ENCODE data around the gene CLEC4M.

CLEC4M gene

DNA sequence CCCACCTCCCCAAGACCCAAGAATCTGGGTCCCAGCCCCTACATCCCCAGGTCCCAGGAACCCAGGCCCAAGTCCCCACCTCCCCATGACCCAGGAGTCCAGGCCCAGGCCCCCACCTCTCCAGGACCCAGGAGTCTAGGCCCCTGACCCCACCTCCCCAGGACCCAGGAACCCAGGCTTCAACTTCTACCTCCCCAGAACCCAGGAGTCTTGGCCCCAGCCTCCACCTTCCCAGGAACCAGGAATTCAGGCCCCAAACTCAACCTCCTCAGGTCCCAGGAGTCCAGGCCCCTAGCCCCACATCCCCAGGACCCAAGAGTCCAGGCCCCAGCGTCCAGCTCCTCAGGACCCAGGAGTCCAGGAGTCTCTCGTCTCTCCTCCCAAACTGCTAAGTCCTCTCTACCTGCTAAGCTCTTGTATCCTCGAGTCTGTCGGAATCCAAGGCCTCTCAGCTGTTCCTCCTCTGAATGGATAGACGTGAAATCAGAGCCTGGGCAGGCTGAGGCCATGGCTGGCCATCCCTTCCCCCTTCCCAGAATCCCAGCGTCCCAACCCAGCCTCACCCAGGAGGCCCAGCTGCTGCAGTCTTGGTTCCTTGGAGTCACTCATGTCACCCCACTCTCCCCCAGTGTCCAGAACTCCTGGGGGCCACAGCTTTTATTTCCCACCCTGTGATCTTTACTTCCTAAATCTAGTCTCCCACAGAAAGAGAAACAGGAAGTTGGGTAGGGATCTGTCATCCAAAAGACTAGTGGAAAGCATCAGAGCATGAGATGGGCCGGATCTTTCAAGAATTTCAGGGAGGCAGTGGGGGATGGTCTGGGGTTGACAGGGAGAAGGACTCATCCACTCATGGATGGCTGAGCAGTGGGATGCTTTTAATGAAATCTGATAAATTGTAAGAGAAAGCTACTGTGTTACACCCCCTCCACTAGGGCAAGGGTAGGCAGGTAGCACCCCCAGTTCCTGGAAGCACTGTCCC is 15.8 kb upstream of the CLEC4M start, which contains the start of gene CD209:
Gene CD209 (minus strand): TSS at position 632 of the 982 bp plus-strand sequence. CDS start 23 bp downstream, at position 609.
- H3K27ac ChIP-seq: no peak within 1 kb of the TSS
- no peak for TF ChIP-seq ZFX (IDR thresholded peaks at IDR 0.05)
- TF ChIP-seq, protein P1, sequence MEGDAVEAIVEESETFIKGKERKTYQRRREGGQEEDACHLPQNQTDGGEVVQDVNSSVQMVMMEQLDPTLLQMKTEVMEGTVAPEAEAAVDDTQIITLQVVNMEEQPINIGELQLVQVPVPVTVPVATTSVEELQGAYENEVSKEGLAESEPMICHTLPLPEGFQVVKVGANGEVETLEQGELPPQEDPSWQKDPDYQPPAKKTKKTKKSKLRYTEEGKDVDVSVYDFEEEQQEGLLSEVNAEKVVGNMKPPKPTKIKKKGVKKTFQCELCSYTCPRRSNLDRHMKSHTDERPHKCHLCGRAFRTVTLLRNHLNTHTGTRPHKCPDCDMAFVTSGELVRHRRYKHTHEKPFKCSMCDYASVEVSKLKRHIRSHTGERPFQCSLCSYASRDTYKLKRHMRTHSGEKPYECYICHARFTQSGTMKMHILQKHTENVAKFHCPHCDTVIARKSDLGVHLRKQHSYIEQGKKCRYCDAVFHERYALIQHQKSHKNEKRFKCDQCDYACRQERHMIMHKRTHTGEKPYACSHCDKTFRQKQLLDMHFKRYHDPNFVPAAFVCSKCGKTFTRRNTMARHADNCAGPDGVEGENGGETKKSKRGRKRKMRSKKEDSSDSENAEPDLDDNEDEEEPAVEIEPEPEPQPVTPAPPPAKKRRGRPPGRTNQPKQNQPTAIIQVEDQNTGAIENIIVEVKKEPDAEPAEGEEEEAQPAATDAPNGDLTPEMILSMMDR (conservative IDR thresholded peaks at IDR 0.05): no peak

DNA sequence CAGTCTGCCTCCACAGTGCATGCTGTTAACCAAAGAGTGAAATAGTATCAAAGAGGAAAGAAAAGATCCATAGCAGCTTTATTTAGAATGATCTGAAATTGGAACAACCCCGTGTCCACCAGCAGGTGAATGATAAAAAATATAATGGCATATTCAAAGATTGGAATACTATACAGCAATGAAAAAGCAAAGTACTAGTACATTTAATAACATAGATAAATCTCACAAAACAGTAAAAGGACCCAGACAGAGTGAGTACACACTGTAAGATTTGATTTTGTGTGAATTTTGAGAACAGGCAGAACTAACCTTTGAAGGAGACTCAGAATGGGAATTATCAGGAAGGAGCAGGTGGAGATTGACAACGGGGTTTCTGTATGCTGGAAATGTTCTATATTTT is 14.9 kb upstream of the CLEC4M start:
- TF ChIP-seq, protein P1 (conservative IDR thresholded peaks at IDR 0.05): no peak
- TF ChIP-seq ZFX (IDR thresholded peaks at IDR 0.05): no peak
- no peak overlapping the region for H3K27ac ChIP-seq

DNA sequence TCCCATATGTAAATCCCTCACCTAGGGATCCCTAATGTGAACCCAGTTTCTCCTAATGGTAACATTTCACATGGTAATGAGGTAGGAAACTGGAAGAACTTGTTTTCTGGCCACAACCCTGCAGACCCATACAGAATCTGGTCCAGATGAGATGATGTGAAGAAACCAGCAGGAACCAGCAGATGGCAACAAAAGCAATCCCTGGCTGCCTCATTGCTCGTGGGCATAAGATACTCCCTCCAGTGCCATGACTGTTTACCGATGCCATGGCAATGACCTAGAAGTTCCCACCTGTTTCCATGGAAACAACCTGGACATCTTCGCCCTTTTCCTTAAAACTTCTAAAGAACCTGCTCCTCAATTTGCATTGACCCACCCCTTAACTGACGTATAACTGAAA is 14.3 kb upstream of the CLEC4M start:
- TF ChIP-seq ZFX (IDR thresholded peaks at IDR 0.05): no peak
- TF ChIP-seq, protein P1 (conservative IDR thresholded peaks at IDR 0.05): peak; percentile 53
- no peak overlapping the region for H3K27ac ChIP-seq

DNA sequence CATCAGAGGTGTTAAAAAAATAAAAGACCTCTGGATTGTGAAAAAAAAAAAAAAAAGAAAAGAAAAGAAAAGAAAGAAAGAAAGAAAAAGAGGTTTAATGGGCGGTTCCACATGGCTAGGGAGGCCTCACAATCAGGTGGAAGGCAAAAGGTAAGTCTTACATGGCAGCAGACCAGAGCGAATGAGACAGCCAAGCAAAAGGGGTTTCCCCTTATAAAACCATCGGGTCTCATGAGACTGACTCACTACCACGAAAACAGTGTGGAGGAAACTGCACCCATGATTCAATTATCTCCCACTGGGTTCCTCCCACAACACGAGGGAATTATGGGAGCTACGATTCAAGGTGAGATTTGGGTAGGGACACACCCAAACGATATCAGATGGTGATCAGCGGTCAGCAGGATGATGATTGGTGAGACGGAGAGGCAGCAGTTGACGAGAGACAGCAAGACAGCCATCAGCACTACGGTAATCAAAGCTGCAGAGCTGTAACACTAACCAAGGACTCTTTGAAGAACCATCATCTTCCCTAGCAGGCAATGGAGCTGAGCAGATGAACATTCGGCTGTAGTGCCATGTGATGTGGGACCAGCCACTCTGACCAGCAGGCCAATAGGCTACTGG is 11.8 kb upstream of the CLEC4M start:
- TF ChIP-seq, protein P1 (conservative IDR thresholded peaks at IDR 0.05): no peak
- TF ChIP-seq ZFX (IDR thresholded peaks at IDR 0.05): no peak
- H3K27ac ChIP-seq: no peak overlapping the region

GRCh38 chr19:7756258-7756657 is 6.8 kb upstream of the CLEC4M start:
- H3K27ac ChIP-seq: no peak overlapping the region
- TF ChIP-seq ZFX (IDR thresholded peaks at IDR 0.05): no peak
- TF ChIP-seq, protein P1 (conservative IDR thresholded peaks at IDR 0.05): no peak

- no peak for TF ChIP-seq ZFX (IDR thresholded peaks at IDR 0.05)
- no peak overlapping the region for H3K27ac ChIP-seq
Observed at GRCh38 chr19:7757358-7757757, 5.7 kb upstream of the CLEC4M start.

DNA sequence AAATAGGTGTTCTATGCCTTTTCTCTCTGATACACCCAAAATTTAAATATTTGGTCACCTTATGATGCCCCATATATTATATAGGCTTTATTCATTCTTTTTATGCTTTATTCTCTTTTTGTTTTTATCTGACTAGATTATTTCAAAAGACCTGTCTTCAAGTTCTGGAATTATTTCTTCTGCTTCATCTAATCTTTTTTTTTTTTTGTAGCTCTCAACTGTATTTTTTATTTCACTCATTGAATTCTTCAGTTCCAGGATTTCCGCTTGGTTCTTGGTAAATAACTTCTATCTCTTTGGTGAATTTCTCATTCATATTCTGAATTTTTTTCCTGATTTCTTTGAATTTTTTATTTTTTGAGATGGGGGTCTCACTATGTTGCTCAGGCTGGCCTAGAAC is 3.9 kb upstream of the CLEC4M start:
- TF ChIP-seq ZFX (IDR thresholded peaks at IDR 0.05): no peak
- TF ChIP-seq, protein P1 (conservative IDR thresholded peaks at IDR 0.05): no peak
- H3K27ac ChIP-seq: no peak overlapping the region

Data from C4-2B (cell line).